ENCODE data around the gene DCC.
A peak's percentile ranks its signal among the peaks of the same experiment; 100 is the strongest.

The DCC gene

GRCh38 chr18:52367953-52368742, 28.2 kb downstream of the DCC start:
- DNase-seq (ENCODE audit: insufficient read length, low spot score) (no peak), FAIRE-seq (peak; percentile 21)
- TF ChIP-seq, protein P1, sequence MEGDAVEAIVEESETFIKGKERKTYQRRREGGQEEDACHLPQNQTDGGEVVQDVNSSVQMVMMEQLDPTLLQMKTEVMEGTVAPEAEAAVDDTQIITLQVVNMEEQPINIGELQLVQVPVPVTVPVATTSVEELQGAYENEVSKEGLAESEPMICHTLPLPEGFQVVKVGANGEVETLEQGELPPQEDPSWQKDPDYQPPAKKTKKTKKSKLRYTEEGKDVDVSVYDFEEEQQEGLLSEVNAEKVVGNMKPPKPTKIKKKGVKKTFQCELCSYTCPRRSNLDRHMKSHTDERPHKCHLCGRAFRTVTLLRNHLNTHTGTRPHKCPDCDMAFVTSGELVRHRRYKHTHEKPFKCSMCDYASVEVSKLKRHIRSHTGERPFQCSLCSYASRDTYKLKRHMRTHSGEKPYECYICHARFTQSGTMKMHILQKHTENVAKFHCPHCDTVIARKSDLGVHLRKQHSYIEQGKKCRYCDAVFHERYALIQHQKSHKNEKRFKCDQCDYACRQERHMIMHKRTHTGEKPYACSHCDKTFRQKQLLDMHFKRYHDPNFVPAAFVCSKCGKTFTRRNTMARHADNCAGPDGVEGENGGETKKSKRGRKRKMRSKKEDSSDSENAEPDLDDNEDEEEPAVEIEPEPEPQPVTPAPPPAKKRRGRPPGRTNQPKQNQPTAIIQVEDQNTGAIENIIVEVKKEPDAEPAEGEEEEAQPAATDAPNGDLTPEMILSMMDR (IDR thresholded peaks at IDR 0.05; ENCODE audit: insufficient read depth, missing control alignments), result no peak

DNA sequence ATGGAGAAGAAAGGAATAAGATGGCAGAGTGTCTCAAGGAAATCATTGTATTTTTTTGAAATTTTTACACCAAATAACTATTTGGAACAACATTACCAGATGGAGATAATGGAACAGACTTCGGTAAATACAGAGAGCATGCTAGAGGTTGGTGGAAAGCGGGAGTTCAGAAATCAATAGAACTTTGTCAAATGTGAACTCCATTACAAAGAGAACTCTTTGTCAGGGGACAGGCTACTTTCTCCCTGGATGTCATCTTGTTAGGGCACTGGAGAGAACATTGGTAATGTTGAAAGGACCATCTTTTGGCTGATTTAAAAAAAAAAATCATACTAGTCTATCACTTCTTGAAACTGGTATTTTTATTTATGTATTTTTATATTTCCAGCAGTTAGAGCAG, 30.8 kb downstream of the DCC start:
- DNase-seq (ENCODE audit: insufficient read length, low spot score) (no peak), FAIRE-seq (peak; percentile 84)
- TF ChIP-seq, protein P1 (IDR thresholded peaks at IDR 0.05; ENCODE audit: insufficient read depth, missing control alignments), result no peak

GRCh38 chr18:52376104-52376503, 36.1 kb downstream of the DCC start:
- TF ChIP-seq, protein P1 (IDR thresholded peaks at IDR 0.05; ENCODE audit: insufficient read depth, missing control alignments), result no peak
- no peak for DNase-seq (ENCODE audit: insufficient read length, low spot score)
- FAIRE-seq, result peak; percentile 66

- DNase-seq (ENCODE audit: insufficient read length, low spot score), result no peak
- FAIRE-seq, result peak; percentile 80
These were observed 37.1 kb downstream of the DCC start for GRCh38 chr18:52377094-52377493.

GRCh38 chr18:52386306-52386705, 46.3 kb downstream of the DCC start:
- DNase-seq (ENCODE audit: insufficient read length, low spot score) (no peak), FAIRE-seq (no peak)
- TF ChIP-seq, protein P1 (IDR thresholded peaks at IDR 0.05; ENCODE audit: insufficient read depth, missing control alignments), result no peak

More at GRCh38 chr18:52377094-52377493, 37.1 kb downstream of the DCC start:
- TF ChIP-seq, protein P1 (IDR thresholded peaks at IDR 0.05; ENCODE audit: insufficient read depth, missing control alignments), result no peak

DNA sequence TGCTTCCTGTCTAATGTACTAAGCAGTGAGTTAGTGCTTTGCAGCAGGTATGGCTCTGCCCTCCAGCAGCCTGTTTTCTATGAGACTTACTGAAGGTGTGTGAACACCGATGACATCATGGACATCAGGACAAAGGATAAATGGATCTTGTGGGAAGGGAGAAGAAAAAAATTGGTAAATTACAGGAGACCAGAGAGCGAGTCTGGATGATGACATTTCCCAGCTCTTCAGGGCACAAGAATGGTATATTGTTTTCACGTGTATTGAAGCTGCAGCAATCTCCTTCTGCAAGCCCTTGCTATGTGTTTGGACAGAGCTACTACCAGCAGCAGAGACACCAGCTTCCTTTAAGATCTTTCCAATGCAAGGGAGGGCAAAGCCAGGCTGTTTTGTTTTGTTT, 47.2 kb downstream of the DCC start:
- FAIRE-seq (no peak), DNase-seq (ENCODE audit: insufficient read length, low spot score) (no peak)
- TF ChIP-seq, protein P1 (IDR thresholded peaks at IDR 0.05; ENCODE audit: insufficient read depth, missing control alignments), result no peak
